ENCODE data around the gene KRTAP5-6.
"Not testable (repeated sequence)": the region's sequence is repeated elsewhere in the genome, so short reads cannot be mapped to it uniquely, and the experiment has no call there.

KRTAP5-6 gene

GRCh38 chr11:1661454-1662269, 35.3 kb upstream of the KRTAP5-6 start:
- DNase-seq (ENCODE audit: low read depth), result not testable (repeated sequence)

DNA sequence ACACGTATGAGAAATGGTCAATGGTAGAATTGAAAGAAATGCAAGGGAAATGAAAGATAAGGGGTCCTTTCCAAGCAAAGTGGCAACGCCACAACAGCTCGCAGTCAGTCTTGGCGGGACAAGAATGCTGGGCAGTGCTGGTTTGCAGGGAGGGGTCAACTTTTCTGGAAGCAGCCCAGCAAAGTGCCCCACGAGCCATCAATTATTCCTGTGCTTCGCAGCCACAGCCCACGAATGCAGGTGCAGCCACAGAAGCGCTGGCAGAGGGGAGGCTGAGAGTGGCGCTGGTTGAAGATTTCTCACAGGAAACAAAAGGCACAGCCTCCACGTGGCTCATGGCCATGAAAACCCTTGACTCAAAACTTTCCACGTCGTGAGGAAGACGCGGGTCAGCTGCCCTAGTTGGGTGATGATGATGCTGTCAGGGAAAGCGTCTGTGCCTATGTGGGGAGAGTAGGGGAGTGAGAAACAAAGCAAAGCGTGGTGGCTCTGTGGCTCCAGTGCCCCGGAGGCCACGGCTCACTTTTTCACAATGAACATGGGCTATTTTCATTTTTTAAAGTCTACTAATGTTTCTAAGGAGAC, 34.2 kb upstream of the KRTAP5-6 start:
- not testable (repeated sequence) for DNase-seq (ENCODE audit: low read depth)

DNA sequence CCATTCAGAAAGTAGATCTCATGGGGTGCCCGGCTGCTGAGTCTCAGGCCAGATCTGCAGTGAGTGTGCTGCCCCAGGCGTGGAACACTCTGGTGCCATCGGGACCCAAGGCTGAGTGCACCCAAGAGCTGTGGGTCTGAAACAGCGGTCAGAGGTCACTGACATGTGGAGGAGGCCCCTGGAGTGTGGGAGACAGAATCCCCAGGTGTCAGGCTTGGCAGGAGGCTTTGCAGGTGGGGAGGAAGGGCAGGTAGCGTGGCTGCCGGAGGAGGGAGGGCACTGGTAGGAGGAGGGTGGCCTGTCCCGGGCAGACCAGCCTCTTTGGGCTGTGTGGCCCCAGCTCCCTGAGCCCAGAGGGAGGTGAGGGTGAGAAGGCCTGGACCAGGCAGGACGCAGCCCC, 31.7 kb upstream of the KRTAP5-6 start:
- DNase-seq (ENCODE audit: low read depth), result no peak

- DNase-seq (ENCODE audit: low read depth), result no peak
Measured at GRCh38 chr11:1667121-1667850, 29.7 kb upstream of the KRTAP5-6 start.

DNA sequence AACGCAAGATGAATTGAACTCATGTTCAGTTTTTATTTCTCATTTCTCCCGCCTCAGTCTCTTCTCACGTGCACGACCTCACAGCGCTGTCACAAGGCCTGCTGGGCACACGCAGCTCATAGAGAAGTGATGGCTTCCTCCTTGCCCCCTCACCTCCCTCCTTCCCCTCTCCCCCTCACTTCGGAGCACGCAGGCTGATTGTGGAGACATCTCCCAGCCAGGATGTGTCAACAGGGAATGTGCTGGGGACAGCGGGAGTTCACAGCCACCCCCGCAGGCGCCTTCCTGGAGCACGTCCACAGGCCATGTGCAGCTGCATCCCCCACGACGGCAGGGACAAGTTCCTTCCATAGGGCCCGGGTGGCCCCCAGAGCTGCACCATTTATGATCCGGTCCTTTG, 29.1 kb upstream of the KRTAP5-6 start:
- no peak for DNase-seq (ENCODE audit: low read depth)

DNA sequence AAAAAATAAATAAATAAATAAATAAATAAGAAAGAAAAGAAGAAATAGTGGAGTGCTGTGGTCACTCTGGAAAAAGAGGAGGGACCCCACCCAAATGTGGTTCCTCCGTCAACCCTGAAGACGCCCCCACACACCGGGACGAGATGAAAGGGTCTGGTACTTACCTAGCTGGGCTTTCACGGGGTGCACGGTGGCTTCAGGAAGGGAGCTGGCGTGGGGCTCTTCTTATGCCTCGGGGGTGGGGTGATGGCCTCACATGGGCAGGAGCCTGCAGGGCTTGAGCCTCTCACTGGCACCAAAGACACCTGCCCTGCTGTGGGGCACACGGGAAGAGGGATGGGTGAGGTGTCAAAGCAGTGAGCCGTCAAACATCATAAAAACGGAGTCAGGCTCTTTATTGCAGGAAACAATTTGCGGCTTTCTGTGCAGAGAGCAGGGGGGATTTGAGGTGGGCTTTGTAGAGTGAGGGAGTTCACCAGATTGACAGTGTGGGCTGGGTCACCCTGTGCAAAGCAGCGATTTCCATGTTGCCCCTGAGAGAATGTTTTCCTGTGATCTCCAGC, 28.0 kb upstream of the KRTAP5-6 start:
- no peak for DNase-seq (ENCODE audit: low read depth)

- DNase-seq (ENCODE audit: low read depth), result no peak
Measured at GRCh38 chr11:1669546-1670218, 27.3 kb upstream of the KRTAP5-6 start.

- not testable (repeated sequence) for DNase-seq (ENCODE audit: low read depth)
Measured at GRCh38 chr11:1670457-1670856, 26.5 kb upstream of the KRTAP5-6 start.

GRCh38 chr11:1670905-1671371, 26.1 kb upstream of the KRTAP5-6 start:
- no peak for DNase-seq (ENCODE audit: low read depth)

GRCh38 chr11:1671658-1672057, 25.3 kb upstream of the KRTAP5-6 start:
- DNase-seq (ENCODE audit: low read depth), result no peak

DNA sequence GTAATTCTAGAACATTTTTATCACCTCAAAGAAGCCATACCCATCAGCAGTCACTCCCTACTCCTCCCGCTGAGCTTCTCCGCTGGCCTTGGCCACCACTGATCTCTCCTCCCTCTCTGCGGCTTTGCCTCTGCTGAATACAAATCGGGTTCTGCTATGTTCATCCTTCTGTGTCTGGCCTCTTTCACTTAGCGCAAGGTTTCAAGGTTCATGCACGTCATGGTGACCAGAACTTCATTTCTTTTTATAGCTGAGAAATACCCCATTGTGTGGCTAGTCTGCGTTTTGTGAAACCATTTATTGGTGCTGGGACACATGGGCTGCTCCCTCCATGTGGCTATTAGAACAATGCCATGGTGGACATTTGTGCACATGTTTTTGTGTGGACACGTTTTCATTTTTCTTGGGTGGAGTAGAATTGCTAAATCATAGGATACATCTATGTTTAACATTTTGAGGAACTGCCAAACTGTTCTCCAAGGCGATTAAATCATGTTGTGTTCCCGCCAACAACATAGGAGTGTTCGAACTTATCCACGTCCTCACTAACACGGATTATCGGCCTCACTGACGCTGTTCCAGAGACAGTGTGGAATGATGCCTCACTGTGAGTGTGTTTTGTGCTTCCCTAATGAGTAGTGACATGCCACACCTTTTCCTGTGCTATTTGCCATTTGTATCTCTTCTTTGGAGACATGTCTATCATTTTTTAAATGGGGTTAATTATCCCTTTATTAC, 24.2 kb upstream of the KRTAP5-6 start:
- DNase-seq (ENCODE audit: low read depth), result no peak

DNA sequence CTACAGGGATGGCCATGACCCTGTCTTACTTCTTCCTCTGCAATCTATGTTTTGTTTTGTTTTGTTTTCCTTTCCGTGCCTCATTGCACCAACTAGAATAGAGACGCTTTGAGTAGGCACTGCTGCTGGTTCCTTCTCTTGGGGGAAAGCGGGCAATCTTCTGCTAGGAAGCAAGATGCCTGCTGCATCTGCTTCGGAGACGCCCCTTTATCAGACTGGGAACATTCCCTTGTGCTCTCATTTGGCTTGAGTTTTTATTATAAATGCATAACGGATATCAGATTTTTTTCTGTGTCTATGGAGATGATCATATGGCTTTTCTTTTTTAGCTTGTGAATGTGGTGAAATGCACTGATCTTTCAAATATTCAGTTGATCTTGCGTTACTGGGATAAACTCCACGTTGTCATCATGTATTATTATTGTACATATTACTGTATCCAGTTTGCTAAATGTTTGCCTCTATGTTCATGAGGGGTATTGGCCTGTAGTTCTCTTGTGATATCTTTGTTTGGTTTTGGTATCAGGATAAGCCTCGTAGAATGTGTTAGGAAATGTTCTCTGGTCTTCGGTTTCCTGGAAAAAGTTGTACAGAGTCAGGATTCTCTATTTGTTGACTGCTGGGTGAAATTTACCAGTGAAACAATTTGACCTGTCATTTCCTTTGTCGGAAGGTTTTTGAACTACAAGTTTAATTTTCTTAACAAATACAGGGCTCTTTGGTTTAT, 23.4 kb upstream of the KRTAP5-6 start:
- no peak for DNase-seq (ENCODE audit: low read depth)

- no peak for DNase-seq (ENCODE audit: low read depth)
Measured at GRCh38 chr11:1674173-1675131, 22.5 kb upstream of the KRTAP5-6 start.

- no peak for DNase-seq (ENCODE audit: low read depth)
Measured at GRCh38 chr11:1675536-1676228, 21.3 kb upstream of the KRTAP5-6 start.

GRCh38 chr11:1676229-1676740, 20.7 kb upstream of the KRTAP5-6 start:
- no peak for DNase-seq (ENCODE audit: low read depth)

DNA sequence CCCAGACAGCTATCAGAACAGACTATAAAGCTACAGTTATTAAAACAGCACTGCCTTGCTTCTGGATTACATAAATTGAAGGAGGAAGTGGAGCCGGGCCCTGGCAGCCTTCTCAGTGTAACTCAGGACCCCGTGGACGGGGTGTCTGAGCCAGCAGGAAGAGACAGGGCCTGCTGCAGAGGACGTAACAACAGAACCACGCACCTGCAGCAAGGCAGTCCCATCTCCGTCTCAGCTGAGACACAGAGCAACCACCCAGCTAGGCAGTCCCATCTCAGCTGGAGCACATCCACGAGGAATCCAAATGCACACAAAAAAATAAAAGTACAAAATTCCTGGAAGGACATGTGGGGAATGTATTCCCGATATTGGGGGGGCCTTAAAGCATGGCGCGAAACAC, 17.1 kb upstream of the KRTAP5-6 start:
- DNase-seq (ENCODE audit: low read depth), result no peak

GRCh38 chr11:1682225-1682905, 14.6 kb upstream of the KRTAP5-6 start:
- no peak for DNase-seq (ENCODE audit: low read depth)

DNA sequence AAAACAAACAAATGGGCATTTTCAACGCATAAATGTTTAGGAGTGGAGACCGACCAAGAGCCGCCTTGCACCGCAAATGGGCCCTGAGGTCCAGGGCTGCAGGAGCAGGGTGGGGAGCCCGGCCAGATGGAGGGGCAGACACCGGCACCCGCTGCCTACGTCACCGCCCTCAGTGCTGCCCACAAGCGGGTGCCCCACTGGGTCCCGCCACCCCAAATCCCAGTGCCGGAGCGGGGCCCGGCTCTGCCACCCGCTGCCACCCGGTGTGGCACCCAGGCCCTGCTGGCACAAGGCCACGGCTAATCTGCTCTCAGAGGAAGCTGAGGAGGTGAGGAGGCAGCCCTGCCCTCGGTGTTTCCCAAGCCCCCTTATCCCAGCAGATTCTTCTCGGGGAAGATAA, 13.8 kb upstream of the KRTAP5-6 start:
- not testable (repeated sequence) for DNase-seq (ENCODE audit: low read depth)
